C4-2B (cell line): Measurements from ENCODE around the gene KCNJ6.

Experiments
- ZFX ChIP-seq: fragments of 450-650 bp; IDR thresholded peaks from 2 replicates; pipeline ENCODE4 v1.6.1; 2017
- TF ChIP-seq, protein P1 (sequence below): fragments of 450-650 bp; conservative IDR thresholded peaks from 2 replicates; pipeline ENCODE4 v1.5.1; 2017; ENCODE audit warnings: mild to moderate bottlenecking

DNA sequence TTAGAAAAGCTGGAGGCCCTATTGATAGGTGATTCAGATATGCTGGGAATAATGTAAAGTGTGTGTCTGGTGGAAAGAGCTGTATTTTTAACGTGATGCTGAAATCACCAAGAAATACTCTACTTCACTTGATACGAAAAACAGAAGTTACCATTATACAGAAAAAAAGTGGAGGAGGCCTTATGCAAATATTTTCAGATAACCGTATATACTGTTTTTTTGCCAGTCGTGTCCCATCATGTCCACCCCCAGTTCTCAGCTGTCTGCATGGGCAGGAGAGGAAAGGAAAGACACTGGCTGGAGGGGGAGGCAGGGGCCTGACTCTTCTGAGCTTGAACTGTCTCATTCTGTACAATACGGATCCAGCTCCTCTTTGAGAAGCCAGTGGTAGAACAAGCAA lies 51.1 kb downstream of the KCNJ6 start:
- TF ChIP-seq, protein P1, sequence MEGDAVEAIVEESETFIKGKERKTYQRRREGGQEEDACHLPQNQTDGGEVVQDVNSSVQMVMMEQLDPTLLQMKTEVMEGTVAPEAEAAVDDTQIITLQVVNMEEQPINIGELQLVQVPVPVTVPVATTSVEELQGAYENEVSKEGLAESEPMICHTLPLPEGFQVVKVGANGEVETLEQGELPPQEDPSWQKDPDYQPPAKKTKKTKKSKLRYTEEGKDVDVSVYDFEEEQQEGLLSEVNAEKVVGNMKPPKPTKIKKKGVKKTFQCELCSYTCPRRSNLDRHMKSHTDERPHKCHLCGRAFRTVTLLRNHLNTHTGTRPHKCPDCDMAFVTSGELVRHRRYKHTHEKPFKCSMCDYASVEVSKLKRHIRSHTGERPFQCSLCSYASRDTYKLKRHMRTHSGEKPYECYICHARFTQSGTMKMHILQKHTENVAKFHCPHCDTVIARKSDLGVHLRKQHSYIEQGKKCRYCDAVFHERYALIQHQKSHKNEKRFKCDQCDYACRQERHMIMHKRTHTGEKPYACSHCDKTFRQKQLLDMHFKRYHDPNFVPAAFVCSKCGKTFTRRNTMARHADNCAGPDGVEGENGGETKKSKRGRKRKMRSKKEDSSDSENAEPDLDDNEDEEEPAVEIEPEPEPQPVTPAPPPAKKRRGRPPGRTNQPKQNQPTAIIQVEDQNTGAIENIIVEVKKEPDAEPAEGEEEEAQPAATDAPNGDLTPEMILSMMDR: no peak
- TF ChIP-seq ZFX: no peak
